Measurements from ENCODE around the gene WASF2. TPM values are rescaled to one million over a fixed set of nuclear protein-coding genes. Genes with fewer than 3 reads are reported as not detected.
"Not testable (repeated sequence)": the region's sequence is repeated elsewhere in the genome, so short reads cannot be mapped to it uniquely, and the experiment has no call there.

The WASF2 gene
- total RNA-seq, 1 experiment from 2014 or later, result 68.6 TPM

GRCh38 chr1:27504588-27505419 is 14.8 kb upstream of the WASF2 start:
- Mint-ChIP-seq H3K4me3 (ENCODE audit: unreplicated experiment) (no peak overlapping the region), H3K27me3 (ENCODE audit: insufficient read depth, unreplicated experiment) (no peaks in the 10 kb centered on the region), H3K27ac (ENCODE audit: unreplicated experiment) (peak overlapping the region; percentile 56), H3K4me1 (ENCODE audit: low read depth, unreplicated experiment) (peaks cover 18% of the 10 kb centered on the region), H3K36me3 (ENCODE audit: insufficient read depth, unreplicated experiment) (no peaks in the 10 kb centered on the region), H3K9me3 (ENCODE audit: unreplicated experiment) (no peaks in the 10 kb centered on the region)
- Histone ChIP-seq H3K4me1 (peaks cover 18% of the 10 kb centered on the region), H3K4me3 (ENCODE audit: low read depth, low read length) (no peak overlapping the region), H3K9me3 (no peaks in the 10 kb centered on the region), H3K27me3 (replicated peaks; ENCODE audit: control insufficient read depth, insufficient read depth, low read length) (no peaks in the 10 kb centered on the region), H3K36me3 (ENCODE audit: control insufficient read depth, insufficient read depth, low read length) (no peaks in the 10 kb centered on the region)
- intact Hi-C loops (cut with micrococcal nuclease; ENCODE audit: unreplicated experiment), result loop anchor here (2.0 kb wide), 1 partner anchor 24 kb away; no protein-coding TSS in a partner anchor
- ChIA-PET POLR2A (interaction anchor here (0.6 to 1.1 kb wide), 2 partner anchors 15 to 37 kb away, joined by 4 read pairs; partner anchors contain the start of gene WASF2), CTCF (interaction anchor here (0.5 to 0.9 kb wide), 3 partner anchors 8 to 208 kb away, joined by 3 to 4 read pairs (median 4); partner anchors contain the start of gene WASF2)
- no peak for TF ChIP-seq CTCF (IDR thresholded peaks at IDR 0.05; ENCODE audit: insufficient read depth in 1 of 2, low read depth in 1 of 2, low read length in 1 of 2, severe bottlenecking in 1 of 2, unreplicated experiment in 1 of 2)
- no TSS peak for BruUV-seq (replicated peaks)
- DNase-seq, result peak; percentile 47 to 65

GRCh38 chr1:27503844-27504587 is 14.0 kb upstream of the WASF2 start:
- H3K27ac Mint-ChIP-seq (ENCODE audit: unreplicated experiment), result peak overlapping the region; percentile 56
- no TSS peak for BruUV-seq (replicated peaks)
- H3K4me3 Mint-ChIP-seq (ENCODE audit: unreplicated experiment), result no peak overlapping the region
- POLR2A ChIA-PET, result no interaction called here
- no peaks in the 10 kb centered on the region for H3K27me3 Mint-ChIP-seq (ENCODE audit: insufficient read depth, unreplicated experiment)
- no peaks in the 10 kb centered on the region for H3K36me3 ChIP-seq (ENCODE audit: control insufficient read depth, insufficient read depth, low read length)
- H3K9me3 ChIP-seq, result no peaks in the 10 kb centered on the region
- TF ChIP-seq CTCF (IDR thresholded peaks at IDR 0.05; ENCODE audit: insufficient read depth in 1 of 2, low read depth in 1 of 2, low read length in 1 of 2, severe bottlenecking in 1 of 2, unreplicated experiment in 1 of 2), result no peak
- no peaks in the 10 kb centered on the region for H3K36me3 Mint-ChIP-seq (ENCODE audit: insufficient read depth, unreplicated experiment)
- H3K27me3 ChIP-seq (replicated peaks; ENCODE audit: control insufficient read depth, insufficient read depth, low read length), result no peaks in the 10 kb centered on the region
- intact Hi-C loops (cut with micrococcal nuclease; ENCODE audit: unreplicated experiment), result loop anchor here (2.0 kb wide), 1 partner anchor 25 kb away; no protein-coding TSS in a partner anchor
- DNase-seq, result no peak
- H3K4me1 Mint-ChIP-seq (ENCODE audit: low read depth, unreplicated experiment), result peaks cover 18% of the 10 kb centered on the region
- no peak overlapping the region for H3K4me3 ChIP-seq (ENCODE audit: low read depth, low read length)
- H3K4me1 ChIP-seq, result peaks cover 18% of the 10 kb centered on the region
- H3K9me3 Mint-ChIP-seq (ENCODE audit: unreplicated experiment), result no peaks in the 10 kb centered on the region
- CTCF ChIA-PET, result no interaction called here

GRCh38 chr1:27503033-27503432 is 13.1 kb upstream of the WASF2 start:
- ChIA-PET POLR2A (no interaction called here), CTCF (no interaction called here)
- Mint-ChIP-seq H3K4me1 (ENCODE audit: low read depth, unreplicated experiment) (peaks cover 15% of the 10 kb centered on the region), H3K27ac (ENCODE audit: unreplicated experiment) (peak overlapping the region; percentile 56), H3K36me3 (ENCODE audit: insufficient read depth, unreplicated experiment) (no peaks in the 10 kb centered on the region), H3K27me3 (ENCODE audit: insufficient read depth, unreplicated experiment) (no peaks in the 10 kb centered on the region), H3K9me3 (ENCODE audit: unreplicated experiment) (no peaks in the 10 kb centered on the region), H3K4me3 (ENCODE audit: unreplicated experiment) (no peak overlapping the region)
- Histone ChIP-seq H3K36me3 (ENCODE audit: control insufficient read depth, insufficient read depth, low read length) (no peaks in the 10 kb centered on the region), H3K4me1 (peaks cover 18% of the 10 kb centered on the region), H3K9me3 (no peaks in the 10 kb centered on the region), H3K27me3 (replicated peaks; ENCODE audit: control insufficient read depth, insufficient read depth, low read length) (no peaks in the 10 kb centered on the region), H3K4me3 (ENCODE audit: low read depth, low read length) (no peak overlapping the region)
- intact Hi-C loops (cut with micrococcal nuclease; ENCODE audit: unreplicated experiment), result no loop called here
- no TSS peak for BruUV-seq (replicated peaks)
- no peak for TF ChIP-seq CTCF (IDR thresholded peaks at IDR 0.05; ENCODE audit: insufficient read depth in 1 of 2, low read depth in 1 of 2, low read length in 1 of 2, severe bottlenecking in 1 of 2, unreplicated experiment in 1 of 2)
- DNase-seq, result no peak

- H3K27me3 Mint-ChIP-seq (ENCODE audit: insufficient read depth, unreplicated experiment); H3K27ac Mint-ChIP-seq (ENCODE audit: unreplicated experiment); CTCF ChIA-PET; H3K4me3 Mint-ChIP-seq (ENCODE audit: unreplicated experiment); H3K4me3 ChIP-seq (ENCODE audit: low read depth, low read length); H3K9me3 Mint-ChIP-seq (ENCODE audit: unreplicated experiment); H3K36me3 Mint-ChIP-seq (ENCODE audit: insufficient read depth, unreplicated experiment); POLR2A ChIA-PET; H3K27me3 ChIP-seq (replicated peaks; ENCODE audit: control insufficient read depth, insufficient read depth, low read length); H3K9me3 ChIP-seq; H3K36me3 ChIP-seq (ENCODE audit: control insufficient read depth, insufficient read depth, low read length); BruUV-seq (replicated peaks); DNase-seq; intact Hi-C loops (cut with micrococcal nuclease; ENCODE audit: unreplicated experiment): not testable (repeated sequence)
- H3K4me1 ChIP-seq, result peaks cover 22% of the 10 kb centered on the region
- peaks cover 19% of the 10 kb centered on the region for H3K4me1 Mint-ChIP-seq (ENCODE audit: low read depth, unreplicated experiment)
Observed at GRCh38 chr1:27501159-27501558, 11.2 kb upstream of the WASF2 start.
